GM12878 (cell line): ENCODE results near the gene BCL2L13. TPM values are rescaled to one million over a fixed set of nuclear protein-coding genes. Genes with fewer than 3 reads are reported as not detected.
A peak's percentile ranks its signal among the peaks of the same experiment; 100 is the strongest.

Source experiments
- ATAC-seq: fragments of 200-7000 bp; cut with Tn5 transposase; 3 replicates; pipeline ENCODE4 v1.9.1; 2020; ENCODE audit warnings: mild to moderate bottlenecking, moderate library complexity
- Bru-seq: library from RNA; stranded (reverse); fragments of 400-500 nt; gene quantifications from one replicate; lab custom pipeline; 2021; lab: Mats Ljungman, UMichigan
- BruChase-seq, 2 experiments: library from RNA; stranded (reverse); fragments of 400-500 nt; gene quantifications; one replicate each; lab custom pipeline; 2021; lab: Mats Ljungman, UMichigan
- BruUV-seq: library from RNA; stranded (reverse); fragments of 400-500 nt; replicated peaks from 2 replicates; lab custom pipeline; 2021; lab: Mats Ljungman, UMichigan
- CTCF ChIA-PET: fragments of 300-600 bp; sonication (Branson Sonifier 250); formaldehyde crosslinking; extraction: SDS; loops from one replicate; lab custom pipeline; 2021; ENCODE audit warnings: inconsistent platforms; lab: Yijun Ruan, JAX
- POLR2A ChIA-PET: fragments of 350-600 bp; formaldehyde crosslinking; extraction: SDS; loops from one replicate; lab custom pipeline; 2021; ENCODE audit warnings: inconsistent platforms; lab: Charles Lee
- RAD21 ChIA-PET: fragments of 300-600 bp; sonication (Branson Sonifier 250); formaldehyde crosslinking; loops from one replicate; lab custom pipeline; 2023; ENCODE audit warnings: antibody characterized with exemption; ENCODE audit not compliant: unreplicated experiment; lab: Charles Lee
- SMC1A ChIA-PET: fragments of 300-600 bp; sonication (Branson Sonifier 250); formaldehyde crosslinking; loops from one replicate; lab custom pipeline; 2023; ENCODE audit not compliant: unreplicated experiment, uncharacterized antibody; lab: Charles Lee
- DNase-seq: peaks from one replicate; pipeline ENCODE4 v3.0.0-alpha.2; 2011; ENCODE audit warnings: low read depth, low spot score
- FAIRE-seq: peaks from 3 replicates; lab custom pipeline; 2011; peaks lifted over from hg19 to GRCh38; lab: Jason Lieb, UNC
- H2AFZ ChIP-seq: 2 replicates; pipeline ENCODE4 v1.6.0; 2011; ENCODE audit warnings: low read depth, low read length, control low read depth; ENCODE audit not compliant: control insufficient read depth
- H3K27ac ChIP-seq: 2 replicates; pipeline ENCODE4 v1.5.1; 2011; ENCODE audit warnings: control low read depth; ENCODE audit not compliant: control insufficient read depth, insufficient read depth
- H3K27me3 ChIP-seq, 2 experiments: replicated peaks in 1 of 2; 2 replicates each; pipeline versions ENCODE4 v1.6.0 to v1.6.1; 2011; ENCODE audit warnings: low read length in 1 of 2; ENCODE audit not compliant: control insufficient read depth in 2 of 2, insufficient read depth in 2 of 2
- H3K36me3 ChIP-seq, 2 experiments: 2 replicates each; pipeline ENCODE4 v1.5.1; 2011; ENCODE audit warnings: low read length in 1 of 2; ENCODE audit not compliant: control insufficient read depth in 2 of 2, insufficient read depth in 2 of 2
- H3K4me1 ChIP-seq: 2 replicates; pipeline ENCODE4 v1.6.1; 2011; ENCODE audit warnings: mild to moderate bottlenecking, low read length, moderate library complexity, mixed read lengths; ENCODE audit not compliant: control insufficient read depth, insufficient read depth
- H3K4me2 ChIP-seq: 2 replicates; pipeline ENCODE4 v1.6.0; 2011; ENCODE audit warnings: control low read depth; ENCODE audit not compliant: control insufficient read depth, insufficient read depth
- H3K4me3 ChIP-seq: fragments of 200-600 bp; sonication (generic); 2 replicates; pipeline ENCODE4 v1.5.1; 2016
- H3K79me2 ChIP-seq: 2 replicates; pipeline ENCODE4 v1.6.0; 2011; ENCODE audit warnings: low read length; ENCODE audit not compliant: control insufficient read depth, insufficient read depth
- H3K9ac ChIP-seq: 2 replicates; pipeline ENCODE4 v1.8.0; 2011; ENCODE audit warnings: low read length, control low read depth, mixed read lengths; ENCODE audit not compliant: control insufficient read depth, insufficient read depth
- H3K9me3 ChIP-seq: replicated peaks from 3 replicates; pipeline ENCODE4 v1.5.1; 2011; ENCODE audit warnings: mild to moderate bottlenecking, low read length; ENCODE audit not compliant: control insufficient read depth, insufficient read depth
- H4K20me1 ChIP-seq: 2 replicates; pipeline ENCODE4 v1.6.0; 2011; ENCODE audit not compliant: control insufficient read depth, insufficient read depth
- ASH2L ChIP-seq: fragments of 300-600, 200-600 bp; sonication (generic); IDR thresholded peaks from 2 replicates; pipeline ENCODE4 v1.6.1; 2017; ENCODE audit warnings: low read depth, mild to moderate bottlenecking, borderline replicate concordance
- CHD2 ChIP-seq: IDR thresholded peaks from 2 replicates; pipeline ENCODE4 v1.6.1; 2011; ENCODE audit warnings: low read depth, low read length, improper control_type of control experiment, borderline replicate concordance
- NFYA ChIP-seq: IDR thresholded peaks from 2 replicates; pipeline ENCODE4 v1.6.1; 2011; ENCODE audit warnings: low read depth, mild to moderate bottlenecking, low read length, improper control_type of control experiment, borderline replicate concordance
- NR2C2 ChIP-seq: IDR thresholded peaks from 2 replicates; pipeline ENCODE4 v1.6.1; 2011; ENCODE audit warnings: borderline replicate concordance, low read depth; ENCODE audit not compliant: control insufficient read depth, insufficient read length
- NR2F1 ChIP-seq: fragments of 450-650 bp; conservative IDR thresholded peaks from 2 replicates; pipeline ENCODE4 v1.6.1; 2017; ENCODE audit warnings: mild to moderate bottlenecking
- PBX3 ChIP-seq: IDR thresholded peaks from 2 replicates; pipeline ENCODE4 v1.6.1; 2011; ENCODE audit warnings: mild to moderate bottlenecking, low read depth, low read length, moderate library complexity; ENCODE audit not compliant: insufficient replicate concordance
- POLR2AphosphoS2 ChIP-seq: IDR thresholded peaks from 2 replicates; pipeline ENCODE4 v1.6.1; 2011; ENCODE audit warnings: low read depth, mild to moderate bottlenecking, low read length, improper control_type of control experiment, moderate library complexity
- ZNF274 ChIP-seq: IDR thresholded peaks from one replicate; pipeline ENCODE4 v1.8.0; 2011; ENCODE audit not compliant: insufficient read length, insufficient read depth
- WGBS: methylation state at CpG from one replicate; pipeline ENCODE4 v1.1.6; 2016; ENCODE audit warnings: low lambda C conversion rate; ENCODE audit not compliant: insufficient replicate concordance, insufficient coverage; ENCODE audit errors: missing lambda C conversion rate; 5-methylcytosine and 5-hydroxymethylcytosine counted together
- in situ Hi-C: fragments of 300-500 bp; cut with MboI; formaldehyde crosslinking; loops from 9 replicates; pipeline ENCODE4 v1.14.3; 2018; ENCODE audit warnings: mixed read lengths
- intact Hi-C: fragments of 100-400 bp; cut with micrococcal nuclease; formaldehyde crosslinking; loops from one replicate; pipeline ENCODE4 v1.14.2; 2022; ENCODE audit not compliant: unreplicated experiment
- long read RNA-seq, 2 experiments: library from polyadenylated mRNA; unstranded; transcript quantifications; one replicate each; pipeline ENCODE4 v2.0.0, GENCODE V29; 2019 to 2020
- polyA minus RNA-seq, 3 experiments: library from RNA; depleted of rRNA, polyadenylated mRNA; stranded (reverse); fragments of >200 nt; gene quantifications; 2 replicates each; pipeline ENCODE4 v1.2.3, GENCODE V29; 2011
- polyA plus RNA-seq, 11 experiments: library from polyadenylated mRNA; depleted of rRNA in 4 of 11; unstranded in 6 of 11; stranded (reverse) in 5 of 11; fragments of >200 nt; fragmentation: Nextera tagmentation in 4 of 11; fragmentation: Illumina TruSeq in 1 of 11; extraction: Ambion mirVana in 4 of 11; extraction: Trizol in 1 of 11; gene quantifications; 1 replicate in 1 of 11; 2 replicates in 10 of 11; pipeline versions ENCODE4 v1.2.1 to v1.2.3, GENCODE V29; 2011 to 2016; ENCODE audit warnings: inconsistent platforms in 2 of 11, missing spikeins in 2 of 11, low read depth in 1 of 11
- total RNA-seq, 4 experiments: library from RNA; depleted of rRNA in 3 of 4; stranded (reverse); fragments of >200 nt in 3 of 4; fragmentation: Illumina TruSeq in 1 of 4; extraction: Trizol in 1 of 4; gene quantifications; 2 replicates each; pipeline versions ENCODE4 v1.2.1 to v1.2.3, GENCODE V29; 2013 to 2021
- TF ChIP-seq, protein P1 (sequence below): IDR thresholded peaks from 2 replicates; pipeline ENCODE4 v1.6.1; 2012; ENCODE audit warnings: low read depth, low read length, improper control_type of control experiment
- TF ChIP-seq, protein P2 (sequence below): IDR thresholded peaks from 2 replicates; pipeline ENCODE4 v1.6.1; 2011; ENCODE audit warnings: borderline replicate concordance, low read depth, mild to moderate bottlenecking, moderate library complexity, mixed read lengths, low read length; ENCODE audit not compliant: insufficient read depth; ENCODE audit errors: extremely low read length

The BCL2L13 gene, protein sequence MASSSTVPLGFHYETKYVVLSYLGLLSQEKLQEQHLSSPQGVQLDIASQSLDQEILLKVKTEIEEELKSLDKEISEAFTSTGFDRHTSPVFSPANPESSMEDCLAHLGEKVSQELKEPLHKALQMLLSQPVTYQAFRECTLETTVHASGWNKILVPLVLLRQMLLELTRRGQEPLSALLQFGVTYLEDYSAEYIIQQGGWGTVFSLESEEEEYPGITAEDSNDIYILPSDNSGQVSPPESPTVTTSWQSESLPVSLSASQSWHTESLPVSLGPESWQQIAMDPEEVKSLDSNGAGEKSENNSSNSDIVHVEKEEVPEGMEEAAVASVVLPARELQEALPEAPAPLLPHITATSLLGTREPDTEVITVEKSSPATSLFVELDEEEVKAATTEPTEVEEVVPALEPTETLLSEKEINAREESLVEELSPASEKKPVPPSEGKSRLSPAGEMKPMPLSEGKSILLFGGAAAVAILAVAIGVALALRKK
- 35.3 and 40.1 TPM in 2 replicates for total RNA-seq (2013; cell fraction: nucleolus; rRNA removed)
- total RNA-seq (2014; rRNA removed): 28.7 and 36.3 TPM in 2 replicates
- 28.5 and 28.6 TPM in 2 replicates for total RNA-seq (2014; rRNA removed; fragmentation: Illumina TruSeq; extraction: Trizol)
- total RNA-seq (2021): 28.4 and 30.4 TPM in 2 replicates
- 13.4 TPM for polyA plus RNA-seq (2011; ENCODE audit: low read depth)
- 18.9 and 20.8 TPM in 2 replicates for polyA plus RNA-seq (2011; rRNA removed)
- polyA plus RNA-seq (2011; cell fraction: cytosol; rRNA removed): 17.5 and 19.3 TPM in 2 replicates
- 8.8 and 11.1 TPM in 2 replicates for polyA plus RNA-seq (2011; cell fraction: nucleus; rRNA removed)
- 19.2 and 23.6 TPM in 2 replicates for polyA plus RNA-seq (2012)
- 29.5 and 30.6 TPM in 2 replicates for polyA plus RNA-seq (2014; fragmentation: Illumina TruSeq; extraction: Trizol)
- 10 to 100 TPM; 18.6 to 19.1 TPM for polyA plus RNA-seq (2014; fragmentation: Nextera tagmentation; extraction: Ambion mirVana)
- polyA plus RNA-seq (2014; rRNA removed): 20.3 and 21.9 TPM in 2 replicates
- polyA plus RNA-seq (2016; fragmentation: Nextera tagmentation; extraction: Ambion mirVana): 10 to 100 TPM; 28.0 to 28.6 TPM
- polyA minus RNA-seq (2011; rRNA and poly(A)+ RNA removed): 25.3 and 31.3 TPM in 2 replicates
- polyA minus RNA-seq (2011; cell fraction: cytosol; rRNA and poly(A)+ RNA removed): 7.9 and 9.7 TPM in 2 replicates
- 4.7 and 7.3 TPM in 2 replicates for polyA minus RNA-seq (2011; cell fraction: nucleus; rRNA and poly(A)+ RNA removed)
- percentile 64 among the genes with signal in this experiment for Bru-seq, nascent RNA
- percentile 60 among the genes with signal in this experiment for BruChase-seq, experiment 1, labeled RNA remaining after a 6-hour chase
- percentile 62 among the genes with signal in this experiment for BruChase-seq, experiment 2, labeled RNA remaining after a 2-hour chase
- long read RNA-seq, experiment 1, full-length matches to known transcripts: 7 of 9 reads
- long read RNA-seq, experiment 1, partial matches to known transcripts: 1 of 9 reads
- long read RNA-seq, experiment 1, other reads (novel, unspliced or antisense): 1 of 9 reads
- long read RNA-seq, experiment 2, full-length matches to known transcripts: 36 of 56 reads
- long read RNA-seq, experiment 2, partial matches to known transcripts: 9 of 56 reads
- long read RNA-seq, experiment 2, other reads (novel, unspliced or antisense): 11 of 56 reads

DNA sequence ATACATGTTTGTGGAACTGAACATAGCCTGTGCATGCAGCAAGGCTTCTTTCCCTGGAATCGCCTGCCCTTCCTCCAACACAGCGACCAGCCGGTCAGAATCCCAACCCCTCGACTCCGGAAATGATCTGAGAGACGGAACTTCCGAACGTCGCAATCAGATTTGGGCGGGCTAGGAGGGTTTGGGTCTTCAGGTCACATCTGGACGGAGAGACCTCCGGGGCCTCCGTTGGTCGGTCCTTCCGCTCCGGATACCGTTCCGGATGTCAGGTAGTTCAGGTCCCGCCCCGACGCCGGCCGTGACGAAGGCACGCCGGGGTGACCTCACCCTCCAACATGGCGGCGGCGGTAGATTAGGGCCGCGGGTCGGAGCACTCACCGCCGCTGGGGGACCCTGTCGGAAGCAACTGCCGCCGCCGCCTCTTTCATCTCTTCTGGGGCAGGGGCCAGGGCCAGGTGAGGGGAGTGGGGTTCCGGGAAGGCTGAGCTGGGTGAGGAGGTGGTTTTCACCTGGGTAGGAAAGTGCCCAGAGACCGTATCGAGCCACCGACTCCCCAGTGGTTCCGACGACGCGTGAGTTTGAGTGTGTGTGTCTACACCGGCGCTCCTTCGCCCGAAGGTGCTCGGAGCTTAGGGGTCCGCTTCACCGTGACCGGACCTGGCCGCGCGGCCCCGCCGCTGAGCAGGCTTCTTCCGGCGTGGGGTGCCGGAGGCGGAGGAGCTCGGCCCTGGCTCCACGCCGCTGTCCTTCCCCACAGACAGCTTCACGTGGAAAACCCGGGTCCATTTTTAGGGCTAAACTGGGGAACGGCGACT is at the start of gene BCL2L13:
Gene BCL2L13, plus strand, starts transcription at position 326 of the 815 bp plus-strand sequence. CDS start 16,955 bp downstream, outside the sequence.
- ChIA-PET RAD21 (interaction anchor here (0.7 to 1.8 kb wide), 3 partner anchors 69 to 103 kb away, joined by 4 to 7 read pairs (median 5); no protein-coding TSS in a partner anchor), CTCF (interaction anchor here (0.8 to 1.7 kb wide), 8 partner anchors 10 to 466 kb away, joined by 3 to 5 read pairs (median 4); no protein-coding TSS in a partner anchor), SMC1A (interaction anchor here (1.0 to 1.3 kb wide), 4 partner anchors 44 to 104 kb away, joined by 3 to 5 read pairs (median 3); no protein-coding TSS in a partner anchor), POLR2A (interaction anchor here (0.5 to 1.4 kb wide), 4 partner anchors 17 to 104 kb away, joined by 3 to 4 read pairs (median 3); no protein-coding TSS in a partner anchor)
- peak within 1 kb of the TSS; percentile 86 for H3K4me2 ChIP-seq
- in situ Hi-C loops: loop anchor here (25.0 kb wide), 1 partner anchor 1799 kb away; the partner anchor contains the start of genes C22orf39, HIRA and MRPL40
- peak within 1 kb of the TSS; percentile 93 for H3K9ac ChIP-seq
- H3K79me2 ChIP-seq: peaks cover 19% of the 10 kb centered on the region
- WGBS: under 1% methylated on average over 70 of the region's 70 CpGs
- FAIRE-seq (peak; percentile 76), DNase-seq (peak; percentile 57), ATAC-seq (peak; percentile 97)
- peak within 1 kb of the TSS; percentile 86 for H3K27ac ChIP-seq
- H4K20me1 ChIP-seq: no peaks in the 10 kb centered on the region
- no peaks in the 10 kb centered on the region for H3K27me3 ChIP-seq
- intact Hi-C loops: loop anchor here (10.0 kb wide), 1 partner anchor 66 kb away; no protein-coding TSS in a partner anchor
- peak within 1 kb of the TSS; percentile 92 for H3K4me3 ChIP-seq
- peak within 1 kb of the TSS; percentile 86 for H2AFZ ChIP-seq
- TSS peak; percentile 84 for BruUV-seq
- peaks cover 8% of the 10 kb centered on the region for H3K4me1 ChIP-seq
- no peaks in the 10 kb centered on the region for H3K36me3 ChIP-seq
- H3K9me3 ChIP-seq: no peaks in the 10 kb centered on the region
- TF ChIP-seq ZNF274 (no peak), ASH2L (no peak), NR2C2 (no peak), PBX3 (no peak), POLR2AphosphoS2 (peak; percentile 98), NR2F1 (peak; percentile 71), NFYA (no peak), CHD2 (0 out of 2 replicates have a peak, but pooled peaks have one; percentile 15)
- TF ChIP-seq, protein P1, sequence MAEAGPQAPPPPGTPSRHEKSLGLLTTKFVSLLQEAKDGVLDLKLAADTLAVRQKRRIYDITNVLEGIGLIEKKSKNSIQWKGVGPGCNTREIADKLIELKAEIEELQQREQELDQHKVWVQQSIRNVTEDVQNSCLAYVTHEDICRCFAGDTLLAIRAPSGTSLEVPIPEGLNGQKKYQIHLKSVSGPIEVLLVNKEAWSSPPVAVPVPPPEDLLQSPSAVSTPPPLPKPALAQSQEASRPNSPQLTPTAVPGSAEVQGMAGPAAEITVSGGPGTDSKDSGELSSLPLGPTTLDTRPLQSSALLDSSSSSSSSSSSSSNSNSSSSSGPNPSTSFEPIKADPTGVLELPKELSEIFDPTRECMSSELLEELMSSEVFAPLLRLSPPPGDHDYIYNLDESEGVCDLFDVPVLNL: peak; percentile 17; the same call in 1 of the 2 replicates
- TF ChIP-seq, protein P2, sequence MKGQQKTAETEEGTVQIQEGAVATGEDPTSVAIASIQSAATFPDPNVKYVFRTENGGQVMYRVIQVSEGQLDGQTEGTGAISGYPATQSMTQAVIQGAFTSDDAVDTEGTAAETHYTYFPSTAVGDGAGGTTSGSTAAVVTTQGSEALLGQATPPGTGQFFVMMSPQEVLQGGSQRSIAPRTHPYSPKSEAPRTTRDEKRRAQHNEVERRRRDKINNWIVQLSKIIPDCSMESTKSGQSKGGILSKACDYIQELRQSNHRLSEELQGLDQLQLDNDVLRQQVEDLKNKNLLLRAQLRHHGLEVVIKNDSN: no peak
